NCI-H1105 treated with DMSO at 0.1 percent for 48 hours (cell line): ENCODE data around the gene NLGN1.

ENCODE experiments used
- DNase-seq: peaks from one replicate; lab custom pipeline; 2025; lab: John Stamatoyannopoulos, UW

The NLGN1 gene

GRCh38 chr3:173911446-173911845, 513.9 kb downstream of the NLGN1 start:
- DNase-seq = no peak

- DNase-seq = no peak
Measured at GRCh38 chr3:173912126-173912525, 514.6 kb downstream of the NLGN1 start.

- peak; percentile 75 for DNase-seq
Measured at GRCh38 chr3:173913397-173913796, 515.9 kb downstream of the NLGN1 start.

- no peak for DNase-seq
Measured at GRCh38 chr3:173913974-173914421, 516.5 kb downstream of the NLGN1 start.

- no peak for DNase-seq
Measured at GRCh38 chr3:173916799-173917198, 519.3 kb downstream of the NLGN1 start.

- no peak for DNase-seq
Measured at GRCh38 chr3:173920386-173920785, 522.8 kb downstream of the NLGN1 start.

- DNase-seq = no peak
Measured at GRCh38 chr3:173921732-173922131, 524.2 kb downstream of the NLGN1 start.

- DNase-seq = no peak
Measured at GRCh38 chr3:173923204-173923603, 525.7 kb downstream of the NLGN1 start.

GRCh38 chr3:173930251-173930650, 532.7 kb downstream of the NLGN1 start:
- DNase-seq = no peak

- peak; percentile 31 for DNase-seq
Measured at GRCh38 chr3:173932624-173933023, 535.1 kb downstream of the NLGN1 start.

- no peak for DNase-seq
Measured at GRCh38 chr3:173933113-173933512, 535.6 kb downstream of the NLGN1 start.

GRCh38 chr3:173936316-173936715, 538.8 kb downstream of the NLGN1 start:
- DNase-seq = no peak

- DNase-seq = peak; percentile 78
Measured at GRCh38 chr3:173938159-173938558, 540.6 kb downstream of the NLGN1 start.

GRCh38 chr3:173938616-173939015, 541.1 kb downstream of the NLGN1 start:
- no peak for DNase-seq

- no peak for DNase-seq
Measured at GRCh38 chr3:173939331-173939730, 541.8 kb downstream of the NLGN1 start.

GRCh38 chr3:173943264-173943663, 545.7 kb downstream of the NLGN1 start:
- DNase-seq = no peak

GRCh38 chr3:173945170-173945569, 547.6 kb downstream of the NLGN1 start:
- DNase-seq = peak; percentile 20

GRCh38 chr3:173945806-173946205, 548.3 kb downstream of the NLGN1 start:
- no peak for DNase-seq

- DNase-seq = no peak
Measured at GRCh38 chr3:173954647-173955046, 557.1 kb downstream of the NLGN1 start.

GRCh38 chr3:173957646-173958045, 560.1 kb downstream of the NLGN1 start:
- DNase-seq = no peak

GRCh38 chr3:173958805-173959204, 561.3 kb downstream of the NLGN1 start:
- DNase-seq = no peak

GRCh38 chr3:173970281-173970680, 572.7 kb downstream of the NLGN1 start:
- DNase-seq = peak; percentile 87

GRCh38 chr3:173976281-173976680, 578.7 kb downstream of the NLGN1 start:
- DNase-seq = no peak

- no peak for DNase-seq
Measured at GRCh38 chr3:173977747-173978146, 580.2 kb downstream of the NLGN1 start.

GRCh38 chr3:173983343-173983742, 585.8 kb downstream of the NLGN1 start:
- no peak for DNase-seq
